Activated CD4-positive, alpha-beta memory T cell treated with anti-CD3 and anti-CD28 coated beads for 36 hours (primary cell): ENCODE measurements around the gene CD300E. TPM values are rescaled to one million over a fixed set of nuclear protein-coding genes. Genes with fewer than 3 reads are reported as not detected.

ENCODE experiments used
- CTCF ChIA-PET: fragments of 350-600 bp; sonication (Branson Sonifier 250); formaldehyde crosslinking; loops from one replicate; lab custom pipeline; 2021; ENCODE audit warnings: antibody characterized with exemption, inconsistent platforms; lab: Charles Lee
- POLR2A ChIA-PET: fragments of 350-600 bp; sonication (Branson Sonifier 250); formaldehyde crosslinking; loops from one replicate; lab custom pipeline; 2021; ENCODE audit warnings: antibody characterized with exemption; lab: Charles Lee
- DNase-seq: peaks from one replicate; pipeline ENCODE4 v3.0.0-alpha.2; 2020
- H3K27ac Mint-ChIP-seq: one replicate; pipeline ENCODE4 v1.8.0; 2021; ENCODE audit warnings: mixed read lengths
- H3K27me3 Mint-ChIP-seq: one replicate; pipeline ENCODE4 v1.8.0; 2021; ENCODE audit warnings: mixed read lengths
- H3K36me3 Mint-ChIP-seq: one replicate; pipeline ENCODE4 v1.8.0; 2021; ENCODE audit warnings: mixed read lengths
- H3K4me1 Mint-ChIP-seq: one replicate; pipeline ENCODE4 v1.8.0; 2021; ENCODE audit warnings: low read depth, mixed read lengths
- H3K4me3 Mint-ChIP-seq: one replicate; pipeline ENCODE4 v1.8.0; 2021; ENCODE audit warnings: mild to moderate bottlenecking, mixed read lengths
- H3K9me3 Mint-ChIP-seq: one replicate; pipeline ENCODE4 v1.8.0; 2021; ENCODE audit warnings: mixed read lengths
- intact Hi-C: fragments of 100-400 bp; cut with micrococcal nuclease; formaldehyde crosslinking; loops from one replicate; pipeline ENCODE4 v1.15.1; 2023
- total RNA-seq, 2 experiments: library from RNA; stranded (reverse); gene quantifications; one replicate each; pipeline ENCODE4 v1.2.3, GENCODE V29; 2021

The CD300E gene
- total RNA-seq, 2 experiments from 2014 or later, result not detected

DNA sequence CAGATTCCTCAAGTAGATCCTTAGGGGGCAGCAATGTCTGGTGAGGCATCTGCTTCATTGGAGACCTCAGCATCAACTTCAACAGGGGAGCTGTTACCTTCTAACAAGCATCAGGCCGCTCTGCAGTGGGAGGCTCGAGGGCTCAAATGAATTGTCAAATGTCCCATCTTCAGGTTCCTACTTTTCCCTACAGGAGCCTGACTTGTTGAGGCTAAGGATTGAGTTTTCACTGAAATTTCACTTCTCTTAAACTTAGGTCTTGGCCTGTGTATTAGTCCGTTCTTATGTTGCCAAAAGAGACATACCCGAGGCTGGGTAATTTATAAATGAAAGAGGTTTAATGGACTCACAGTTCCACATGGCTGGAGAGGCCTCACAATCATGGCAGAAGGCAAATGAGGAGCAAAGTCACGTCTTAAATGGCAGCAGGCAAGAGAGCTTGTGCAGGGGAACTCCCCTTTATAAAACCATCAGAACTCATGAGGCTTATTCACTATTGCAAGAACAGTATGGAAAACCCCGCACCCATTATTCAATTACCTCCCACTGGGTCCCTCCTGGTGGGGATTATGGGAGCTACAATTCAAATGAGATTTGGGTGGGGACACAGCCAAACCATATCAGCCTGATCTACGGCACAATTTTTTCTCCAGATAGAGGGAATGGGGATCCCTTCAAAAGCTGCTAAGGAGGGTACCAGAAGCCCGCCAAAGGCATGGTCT lies 26.3 kb downstream of the CD300E start:
- Mint-ChIP-seq H3K27ac (no peak overlapping the region), H3K27me3 (peaks cover 27% of the 10 kb centered on the region), H3K4me3 (no peak overlapping the region), H3K4me1 (peaks cover 10% of the 10 kb centered on the region), H3K36me3 (no peaks in the 10 kb centered on the region), H3K9me3 (no peaks in the 10 kb centered on the region)
- ChIA-PET POLR2A (no interaction called here), CTCF (interaction anchor here (0.7 kb wide), 2 partner anchors 104 to 218 kb away, joined by 3 read pairs; no protein-coding TSS in a partner anchor)
- intact Hi-C loops, result loop anchor here (5.0 kb wide), 1 partner anchor 220 kb away; no protein-coding TSS in a partner anchor
- DNase-seq, result no peak

DNA sequence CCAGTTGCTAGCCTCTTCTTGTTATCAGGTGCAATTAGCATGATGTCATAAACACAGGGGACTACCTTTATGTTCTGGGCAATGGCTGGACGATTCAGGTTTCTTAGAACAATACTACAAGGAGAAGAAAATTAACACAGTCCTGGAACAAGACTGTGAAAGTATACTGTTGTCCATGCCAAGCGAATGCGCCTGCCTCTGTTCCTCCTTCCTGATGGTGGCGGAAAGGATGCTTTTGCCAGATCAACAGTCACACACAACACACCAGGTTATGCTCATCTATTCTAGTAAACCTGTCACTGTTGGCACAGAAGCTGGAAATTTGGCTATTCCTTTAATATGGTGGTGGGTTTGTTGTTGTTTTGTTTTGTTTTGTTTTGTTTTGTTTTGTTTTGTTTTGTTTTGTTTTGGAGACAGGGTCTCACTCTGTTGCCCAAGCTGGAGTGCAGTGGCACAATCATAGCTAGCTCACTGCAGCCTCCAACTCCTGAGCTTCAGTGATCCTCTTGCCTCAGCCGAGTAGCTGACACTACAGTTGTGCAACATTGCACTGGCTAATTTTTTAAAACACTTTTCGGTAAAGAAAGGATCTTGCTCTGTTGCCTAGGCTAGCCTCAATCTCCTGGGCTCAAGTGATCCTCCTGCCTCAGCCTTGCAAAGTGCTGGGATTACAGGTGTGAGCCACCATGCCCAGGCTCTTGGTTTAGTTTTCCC lies 28.3 kb downstream of the CD300E start:
- intact Hi-C loops, result loop anchor here (5.0 kb wide), 1 partner anchor 218 kb away; no protein-coding TSS in a partner anchor
- POLR2A ChIA-PET, result no interaction called here

DNA sequence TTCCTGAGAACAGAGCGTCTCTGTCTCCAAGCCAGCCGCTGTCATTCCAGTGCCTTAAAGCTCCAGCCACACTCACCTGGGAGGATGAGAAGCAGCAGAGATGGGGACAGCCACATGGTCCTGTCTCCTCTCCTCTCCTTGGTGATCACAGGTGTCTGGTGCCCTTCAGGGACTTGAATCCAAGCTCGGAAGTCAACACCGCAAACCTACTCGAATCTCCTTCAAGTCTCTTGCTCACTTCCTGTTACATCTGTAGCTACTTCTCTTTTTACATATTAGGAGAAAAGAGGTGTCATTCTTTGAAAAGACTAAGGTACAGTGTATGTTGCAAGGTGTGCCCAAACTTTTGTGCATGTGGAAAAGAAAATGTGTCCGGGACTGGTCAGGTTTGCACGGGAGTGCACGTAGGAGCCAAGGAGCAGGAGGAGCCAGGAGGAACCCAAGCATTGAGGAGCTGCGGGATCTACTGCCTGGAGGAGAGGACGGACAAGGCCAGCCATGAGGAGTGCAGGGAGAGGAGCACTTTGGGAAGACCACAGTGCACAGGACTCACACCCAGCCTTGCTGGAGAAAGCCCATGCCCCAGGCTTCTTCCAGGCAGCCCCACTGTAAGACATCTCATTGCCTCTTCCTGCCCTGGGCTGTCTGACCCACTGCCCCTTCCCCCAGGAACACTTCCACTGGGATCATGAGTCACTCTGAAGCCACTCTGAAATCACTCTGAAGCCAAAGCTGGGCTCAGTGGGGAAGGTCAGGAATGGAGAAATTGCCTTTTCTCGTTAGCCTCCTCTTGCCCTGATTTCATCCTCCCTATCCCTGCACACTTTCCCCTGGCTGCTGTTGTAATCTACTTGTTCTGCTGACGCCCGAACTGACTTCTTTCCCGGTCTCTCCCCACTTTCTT lies 31.2 kb downstream of the CD300E start, which contains the start of gene CD300LD:
Gene CD300LD, minus strand, starts transcription at position 197 of the 904 bp plus-strand sequence. Its CDS starts 81 bp downstream, at position 116.
- Mint-ChIP-seq H3K4me3 (no peak within 1 kb of the TSS), H3K36me3 (no peaks in the 10 kb centered on the region), H3K27ac (no peak within 1 kb of the TSS), H3K9me3 (no peaks in the 10 kb centered on the region), H3K4me1 (peaks cover 13% of the 10 kb centered on the region), H3K27me3 (peaks cover 21% of the 10 kb centered on the region)
- POLR2A ChIA-PET, result no interaction called here
- intact Hi-C loops, result no loop called here
- DNase-seq, result no peak
- CTCF ChIA-PET, result interaction anchor here (1.2 kb wide), 1 partner anchor 27 kb away, joined by 3 read pairs; no protein-coding TSS in a partner anchor

More for the DNA sequence above, 28.3 kb downstream of the CD300E start:
- H3K4me1 Mint-ChIP-seq, result peaks cover 16% of the 10 kb centered on the region
- H3K27me3 Mint-ChIP-seq, result peaks cover 27% of the 10 kb centered on the region
- H3K36me3 Mint-ChIP-seq, result no peaks in the 10 kb centered on the region
- CTCF ChIA-PET, result interaction anchor here (0.6 kb wide), 1 partner anchor 351 kb away, joined by 3 read pairs; no protein-coding TSS in a partner anchor
- no peaks in the 10 kb centered on the region for H3K9me3 Mint-ChIP-seq
- H3K4me3 Mint-ChIP-seq, result no peak overlapping the region
- no peak overlapping the region for H3K27ac Mint-ChIP-seq
- no peak for DNase-seq

DNA sequence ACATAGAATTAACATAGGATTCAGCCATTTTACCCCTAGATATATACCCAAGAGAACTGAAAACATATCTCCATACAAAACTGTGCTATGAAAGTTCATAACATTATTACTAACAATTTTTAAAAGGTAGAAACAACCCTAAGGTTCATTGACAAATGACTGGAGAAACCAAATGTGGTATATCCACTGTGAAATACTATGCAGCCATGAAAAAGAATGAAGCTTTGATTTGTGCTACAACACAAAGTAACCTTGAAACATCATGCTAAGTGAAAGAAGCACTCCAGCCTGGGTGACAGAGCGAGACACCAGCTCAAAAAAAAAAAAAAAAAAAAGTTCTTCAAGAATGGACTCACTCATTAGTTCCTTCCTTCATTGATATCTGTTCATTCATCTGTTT lies 32.0 kb downstream of the CD300E start:
- intact Hi-C loops, result no loop called here

DNA sequence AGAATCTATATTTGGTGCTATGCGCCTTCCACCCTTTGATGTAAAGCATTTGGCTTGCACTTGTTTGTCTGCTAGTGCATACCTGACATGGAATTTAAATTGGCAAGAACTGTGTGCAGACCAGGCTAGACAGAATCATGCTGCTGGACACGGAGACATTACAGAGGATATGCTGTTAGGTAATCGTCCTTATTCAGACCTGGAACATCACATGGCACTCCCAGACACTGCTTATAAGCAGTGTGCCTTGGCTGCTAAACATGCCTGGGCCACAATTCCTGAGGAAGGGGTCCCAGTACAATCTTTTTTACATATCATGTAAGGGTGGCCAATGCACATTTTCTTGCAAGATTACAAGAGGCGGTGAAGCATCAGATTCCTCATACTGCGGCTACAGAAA lies 37.8 kb downstream of the CD300E start:
- intact Hi-C loops, result no loop called here
- ChIA-PET POLR2A (no interaction called here), CTCF (no interaction called here)
- no peaks in the 10 kb centered on the region for H3K4me1 Mint-ChIP-seq
- peaks cover 8% of the 10 kb centered on the region for H3K9me3 Mint-ChIP-seq
- no peak for DNase-seq
- H3K27ac Mint-ChIP-seq, result no peak overlapping the region
- H3K27me3 Mint-ChIP-seq, result peaks cover 12% of the 10 kb centered on the region
- H3K4me3 Mint-ChIP-seq, result no peak overlapping the region
- H3K36me3 Mint-ChIP-seq, result no peaks in the 10 kb centered on the region

More for the DNA sequence above, 32.0 kb downstream of the CD300E start:
- no peaks in the 10 kb centered on the region for H3K9me3 Mint-ChIP-seq
- ChIA-PET POLR2A (no interaction called here), CTCF (interaction anchor here (1.2 kb wide), 1 partner anchor 26 kb away, joined by 3 read pairs; no protein-coding TSS in a partner anchor)
- no peaks in the 10 kb centered on the region for H3K36me3 Mint-ChIP-seq
- H3K4me3 Mint-ChIP-seq, result no peak overlapping the region
- peaks cover 13% of the 10 kb centered on the region for H3K4me1 Mint-ChIP-seq
- no peak for DNase-seq
- H3K27me3 Mint-ChIP-seq, result peaks cover 21% of the 10 kb centered on the region
- no peak overlapping the region for H3K27ac Mint-ChIP-seq

DNA sequence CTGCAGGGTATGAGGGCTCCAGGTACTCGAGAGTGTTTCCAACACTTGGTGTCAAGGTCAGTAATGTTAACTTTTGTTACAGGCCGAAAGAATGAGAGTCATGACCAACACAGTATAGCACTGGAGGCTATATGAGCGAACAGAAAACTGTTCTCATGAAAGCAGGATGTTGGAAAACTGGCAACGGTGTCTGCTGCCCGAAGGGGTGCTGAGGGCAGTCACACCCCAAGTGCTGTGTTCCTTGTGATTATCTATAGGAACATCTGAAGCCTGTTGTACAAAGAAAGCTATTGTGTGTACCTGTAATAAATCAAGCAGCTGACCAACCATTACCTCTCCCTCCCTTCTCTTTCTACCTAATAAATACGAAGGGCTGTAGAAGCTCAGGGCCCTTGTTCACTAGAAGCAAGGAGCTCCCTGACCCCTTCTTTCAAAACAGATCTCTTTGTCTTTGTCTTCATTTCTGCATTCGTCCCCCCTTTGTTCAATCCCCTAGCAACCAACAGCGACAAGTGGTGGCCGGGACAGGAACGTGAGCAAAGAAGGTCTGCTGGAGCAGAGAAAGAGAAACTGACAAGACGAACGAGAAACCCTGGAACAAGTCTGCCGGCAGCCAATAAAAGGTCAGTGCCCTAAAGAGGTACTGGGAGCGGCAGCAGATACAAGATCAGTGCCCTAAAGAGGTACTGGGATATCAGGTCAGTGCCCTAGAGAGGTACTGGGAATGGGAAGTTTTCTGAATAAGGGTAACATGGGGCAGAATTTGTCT lies 39.1 kb downstream of the CD300E start:
- H3K36me3 Mint-ChIP-seq, result no peaks in the 10 kb centered on the region
- H3K27me3 Mint-ChIP-seq, result peaks cover 8% of the 10 kb centered on the region
- POLR2A ChIA-PET, result no interaction called here
- CTCF ChIA-PET, result no interaction called here
- peaks cover 9% of the 10 kb centered on the region for H3K4me1 Mint-ChIP-seq
- no peak overlapping the region for H3K27ac Mint-ChIP-seq
- peaks cover 8% of the 10 kb centered on the region for H3K9me3 Mint-ChIP-seq
- H3K4me3 Mint-ChIP-seq, result no peak overlapping the region
- intact Hi-C loops, result no loop called here
- DNase-seq, result no peak

DNA sequence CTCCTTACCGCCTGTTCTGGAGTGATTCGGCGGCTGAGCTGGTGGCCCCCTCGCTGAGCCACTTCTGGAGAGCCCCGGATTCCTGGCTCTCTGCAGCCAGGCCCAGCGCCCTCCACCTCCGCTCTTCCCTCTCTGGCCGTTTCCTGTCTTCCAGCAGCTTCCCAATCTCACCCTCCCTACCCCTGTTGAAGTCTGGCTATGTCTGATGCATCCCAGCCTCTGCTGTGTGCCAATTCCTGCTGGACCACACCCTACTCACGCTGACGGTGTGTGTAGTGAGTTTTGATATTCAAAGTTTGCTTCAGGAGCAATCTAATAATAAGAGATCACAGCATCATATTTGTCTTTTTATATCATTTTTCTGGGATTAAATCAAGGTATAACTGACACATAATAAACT lies 40.9 kb downstream of the CD300E start:
- DNase-seq, result no peak
- no peaks in the 10 kb centered on the region for H3K36me3 Mint-ChIP-seq
- CTCF ChIA-PET, result interaction anchor here (1.4 to 1.7 kb wide), 2 partner anchors 16 to 20 kb away, joined by 3 to 5 read pairs; no protein-coding TSS in a partner anchor
- peaks cover 8% of the 10 kb centered on the region for H3K9me3 Mint-ChIP-seq
- no peak overlapping the region for H3K27ac Mint-ChIP-seq
- peaks cover 9% of the 10 kb centered on the region for H3K4me1 Mint-ChIP-seq
- H3K27me3 Mint-ChIP-seq, result peaks cover 3% of the 10 kb centered on the region
- H3K4me3 Mint-ChIP-seq, result no peak overlapping the region
- intact Hi-C loops, result no loop called here
- POLR2A ChIA-PET, result no interaction called here

DNA sequence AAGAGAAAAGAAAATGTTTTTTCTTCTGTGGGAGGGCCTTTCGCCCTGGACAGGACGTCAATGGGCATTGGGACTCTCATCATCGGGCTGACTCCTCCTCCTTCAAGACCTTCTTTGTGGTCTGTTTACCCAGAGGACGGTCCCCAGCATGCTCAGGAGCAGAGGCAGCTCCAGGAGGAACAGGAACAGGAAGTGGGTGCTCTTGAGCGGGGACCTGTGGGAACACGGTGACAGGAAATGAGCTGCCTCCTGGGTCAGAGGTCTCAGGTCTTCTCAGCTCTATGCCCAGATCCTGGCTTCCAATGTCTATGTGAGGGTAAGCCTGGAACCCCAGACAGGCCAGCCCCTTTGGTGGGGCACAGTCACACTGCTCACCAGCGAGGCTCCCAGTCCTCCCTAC lies 43.6 kb downstream of the CD300E start:
- no peak for DNase-seq
- H3K4me1 Mint-ChIP-seq, result peaks cover 9% of the 10 kb centered on the region
- ChIA-PET CTCF (interaction anchor here (1.3 to 1.8 kb wide), 2 partner anchors 13 to 201 kb away, joined by 5 to 9 read pairs; partner anchors contain the start of gene CD300H), POLR2A (no interaction called here)
- H3K4me3 Mint-ChIP-seq, result no peak overlapping the region
- H3K9me3 Mint-ChIP-seq, result peaks cover 6% of the 10 kb centered on the region
- H3K36me3 Mint-ChIP-seq, result no peaks in the 10 kb centered on the region
- intact Hi-C loops, result no loop called here
- no peak overlapping the region for H3K27ac Mint-ChIP-seq
- peaks cover 3% of the 10 kb centered on the region for H3K27me3 Mint-ChIP-seq

DNA sequence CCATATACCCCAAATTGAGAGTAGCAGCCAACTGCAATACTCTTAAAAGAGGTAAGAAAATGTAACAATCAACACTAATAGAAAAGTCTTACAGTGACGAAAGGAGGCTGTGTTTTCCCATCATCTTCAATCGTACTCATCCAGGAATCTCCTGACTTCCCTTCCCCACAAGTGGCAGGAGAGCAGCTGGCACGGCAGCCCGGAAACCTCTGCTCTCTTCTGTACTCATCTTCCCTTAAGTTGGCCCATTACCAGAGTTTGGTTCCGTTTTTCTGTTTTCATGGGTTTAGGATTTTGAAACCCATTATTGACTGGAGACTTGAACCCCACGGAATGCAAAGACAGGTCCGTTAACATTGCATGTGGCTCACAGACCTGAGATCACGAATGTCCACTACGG lies 44.6 kb downstream of the CD300E start:
- peaks cover 4% of the 10 kb centered on the region for H3K27me3 Mint-ChIP-seq
- H3K4me1 Mint-ChIP-seq, result peaks cover 9% of the 10 kb centered on the region
- intact Hi-C loops, result no loop called here
- H3K4me3 Mint-ChIP-seq, result no peak overlapping the region
- ChIA-PET POLR2A (interaction anchor here (0.5 kb wide), 1 partner anchor 145 kb away, joined by 3 read pairs; no protein-coding TSS in a partner anchor), CTCF (interaction anchor here (1.3 to 1.8 kb wide), 2 partner anchors 12 to 200 kb away, joined by 5 to 9 read pairs; partner anchors contain the start of gene CD300H)
- H3K36me3 Mint-ChIP-seq, result no peaks in the 10 kb centered on the region
- no peaks in the 10 kb centered on the region for H3K9me3 Mint-ChIP-seq
- DNase-seq, result no peak
- no peak overlapping the region for H3K27ac Mint-ChIP-seq

DNA sequence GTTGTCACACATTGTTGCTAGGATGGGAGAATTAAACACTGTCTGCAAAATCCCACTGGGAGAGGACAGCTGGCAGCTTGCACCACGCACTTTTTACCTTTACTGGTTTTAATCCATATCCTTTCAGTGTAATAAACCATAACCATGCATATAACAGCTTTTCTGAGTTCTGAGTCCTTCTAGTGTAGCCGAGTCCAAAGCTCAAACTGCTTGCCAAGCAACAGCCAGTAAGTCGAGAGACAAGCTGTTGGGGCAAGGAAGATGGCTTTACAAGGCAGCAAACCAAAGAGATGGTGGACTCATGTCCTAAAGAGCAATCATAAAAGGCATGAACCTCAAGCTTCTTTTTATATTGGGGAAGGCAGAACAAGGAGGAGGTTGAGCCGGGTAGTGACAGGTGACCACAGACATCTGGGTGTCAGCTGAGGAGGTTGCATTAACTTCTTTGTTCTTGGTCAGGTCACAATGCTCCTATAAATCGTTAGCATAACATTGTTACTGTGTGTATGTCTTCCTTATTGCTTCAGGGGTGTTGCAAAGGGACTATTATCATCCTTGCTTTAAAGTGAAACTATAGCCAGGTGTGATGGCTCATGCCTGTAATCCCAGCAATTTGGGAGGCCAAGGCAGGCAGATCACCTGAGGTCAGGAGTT lies 48.9 kb downstream of the CD300E start:
- ChIA-PET POLR2A (no interaction called here), CTCF (interaction anchor here (1.5 kb wide), 1 partner anchor 9 kb away, joined by 5 read pairs; no protein-coding TSS in a partner anchor)
- Mint-ChIP-seq H3K9me3 (no peaks in the 10 kb centered on the region), H3K36me3 (no peaks in the 10 kb centered on the region), H3K27me3 (peaks cover 9% of the 10 kb centered on the region), H3K27ac (no peak overlapping the region), H3K4me1 (peaks cover 2% of the 10 kb centered on the region), H3K4me3 (no peak overlapping the region)
- intact Hi-C loops, result no loop called here
- DNase-seq, result no peak
